MM.1S (cell line): ENCODE measurements around the gene KSR1.

Experiments
- CTCF ChIP-seq: fragments of 300-600 bp; sonication (generic); IDR thresholded peaks from 2 replicates; pipeline ENCODE4 v1.5.1; 2016; ENCODE audit warnings: antibody characterized with exemption, low read length, mixed read lengths
- EZH2 ChIP-seq: fragments of 300-600 bp; sonication (generic); optimal IDR thresholded peaks from 2 replicates; pipeline ENCODE3; 2017; ENCODE audit warnings: low read depth, mild to moderate bottlenecking, antibody characterized with exemption, low read length, mixed read lengths

GRCh38 chr17:27473190-27473747, 17.0 kb downstream of the KSR1 start:
- no peak for TF ChIP-seq CTCF
- no peak for TF ChIP-seq EZH2
